Measurements from ENCODE around the gene RAB5A. TPM values are rescaled to one million over a fixed set of nuclear protein-coding genes. Genes with fewer than 3 reads are reported as not detected.
"Not testable (repeated sequence)": the region's sequence is repeated elsewhere in the genome, so short reads cannot be mapped to it uniquely, and the experiment has no call there.

RAB5A gene
- total and polyA plus RNA-seq, 2 experiments from 2014 or later = 110 to 128 TPM

DNA sequence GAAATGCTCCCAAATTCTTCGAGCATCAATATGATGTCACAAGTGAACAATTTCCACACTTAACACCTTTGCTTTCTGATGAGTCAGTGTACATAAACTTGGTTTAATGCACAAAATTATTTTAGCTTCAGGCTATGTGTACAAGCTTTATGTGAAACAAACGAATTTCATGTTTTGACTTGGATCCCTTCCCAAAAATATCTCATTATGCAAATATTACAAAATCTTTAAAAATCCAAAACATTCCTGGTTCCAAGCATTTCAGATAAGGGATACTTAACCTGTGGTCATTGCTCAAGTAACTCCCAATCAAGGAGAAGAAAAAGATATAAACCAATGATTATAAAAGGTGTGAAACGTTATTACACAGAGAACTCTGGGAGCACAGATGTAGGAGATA, 25.2 kb downstream of the RAB5A start (continued):
- TF ChIP-seq, protein P1, sequence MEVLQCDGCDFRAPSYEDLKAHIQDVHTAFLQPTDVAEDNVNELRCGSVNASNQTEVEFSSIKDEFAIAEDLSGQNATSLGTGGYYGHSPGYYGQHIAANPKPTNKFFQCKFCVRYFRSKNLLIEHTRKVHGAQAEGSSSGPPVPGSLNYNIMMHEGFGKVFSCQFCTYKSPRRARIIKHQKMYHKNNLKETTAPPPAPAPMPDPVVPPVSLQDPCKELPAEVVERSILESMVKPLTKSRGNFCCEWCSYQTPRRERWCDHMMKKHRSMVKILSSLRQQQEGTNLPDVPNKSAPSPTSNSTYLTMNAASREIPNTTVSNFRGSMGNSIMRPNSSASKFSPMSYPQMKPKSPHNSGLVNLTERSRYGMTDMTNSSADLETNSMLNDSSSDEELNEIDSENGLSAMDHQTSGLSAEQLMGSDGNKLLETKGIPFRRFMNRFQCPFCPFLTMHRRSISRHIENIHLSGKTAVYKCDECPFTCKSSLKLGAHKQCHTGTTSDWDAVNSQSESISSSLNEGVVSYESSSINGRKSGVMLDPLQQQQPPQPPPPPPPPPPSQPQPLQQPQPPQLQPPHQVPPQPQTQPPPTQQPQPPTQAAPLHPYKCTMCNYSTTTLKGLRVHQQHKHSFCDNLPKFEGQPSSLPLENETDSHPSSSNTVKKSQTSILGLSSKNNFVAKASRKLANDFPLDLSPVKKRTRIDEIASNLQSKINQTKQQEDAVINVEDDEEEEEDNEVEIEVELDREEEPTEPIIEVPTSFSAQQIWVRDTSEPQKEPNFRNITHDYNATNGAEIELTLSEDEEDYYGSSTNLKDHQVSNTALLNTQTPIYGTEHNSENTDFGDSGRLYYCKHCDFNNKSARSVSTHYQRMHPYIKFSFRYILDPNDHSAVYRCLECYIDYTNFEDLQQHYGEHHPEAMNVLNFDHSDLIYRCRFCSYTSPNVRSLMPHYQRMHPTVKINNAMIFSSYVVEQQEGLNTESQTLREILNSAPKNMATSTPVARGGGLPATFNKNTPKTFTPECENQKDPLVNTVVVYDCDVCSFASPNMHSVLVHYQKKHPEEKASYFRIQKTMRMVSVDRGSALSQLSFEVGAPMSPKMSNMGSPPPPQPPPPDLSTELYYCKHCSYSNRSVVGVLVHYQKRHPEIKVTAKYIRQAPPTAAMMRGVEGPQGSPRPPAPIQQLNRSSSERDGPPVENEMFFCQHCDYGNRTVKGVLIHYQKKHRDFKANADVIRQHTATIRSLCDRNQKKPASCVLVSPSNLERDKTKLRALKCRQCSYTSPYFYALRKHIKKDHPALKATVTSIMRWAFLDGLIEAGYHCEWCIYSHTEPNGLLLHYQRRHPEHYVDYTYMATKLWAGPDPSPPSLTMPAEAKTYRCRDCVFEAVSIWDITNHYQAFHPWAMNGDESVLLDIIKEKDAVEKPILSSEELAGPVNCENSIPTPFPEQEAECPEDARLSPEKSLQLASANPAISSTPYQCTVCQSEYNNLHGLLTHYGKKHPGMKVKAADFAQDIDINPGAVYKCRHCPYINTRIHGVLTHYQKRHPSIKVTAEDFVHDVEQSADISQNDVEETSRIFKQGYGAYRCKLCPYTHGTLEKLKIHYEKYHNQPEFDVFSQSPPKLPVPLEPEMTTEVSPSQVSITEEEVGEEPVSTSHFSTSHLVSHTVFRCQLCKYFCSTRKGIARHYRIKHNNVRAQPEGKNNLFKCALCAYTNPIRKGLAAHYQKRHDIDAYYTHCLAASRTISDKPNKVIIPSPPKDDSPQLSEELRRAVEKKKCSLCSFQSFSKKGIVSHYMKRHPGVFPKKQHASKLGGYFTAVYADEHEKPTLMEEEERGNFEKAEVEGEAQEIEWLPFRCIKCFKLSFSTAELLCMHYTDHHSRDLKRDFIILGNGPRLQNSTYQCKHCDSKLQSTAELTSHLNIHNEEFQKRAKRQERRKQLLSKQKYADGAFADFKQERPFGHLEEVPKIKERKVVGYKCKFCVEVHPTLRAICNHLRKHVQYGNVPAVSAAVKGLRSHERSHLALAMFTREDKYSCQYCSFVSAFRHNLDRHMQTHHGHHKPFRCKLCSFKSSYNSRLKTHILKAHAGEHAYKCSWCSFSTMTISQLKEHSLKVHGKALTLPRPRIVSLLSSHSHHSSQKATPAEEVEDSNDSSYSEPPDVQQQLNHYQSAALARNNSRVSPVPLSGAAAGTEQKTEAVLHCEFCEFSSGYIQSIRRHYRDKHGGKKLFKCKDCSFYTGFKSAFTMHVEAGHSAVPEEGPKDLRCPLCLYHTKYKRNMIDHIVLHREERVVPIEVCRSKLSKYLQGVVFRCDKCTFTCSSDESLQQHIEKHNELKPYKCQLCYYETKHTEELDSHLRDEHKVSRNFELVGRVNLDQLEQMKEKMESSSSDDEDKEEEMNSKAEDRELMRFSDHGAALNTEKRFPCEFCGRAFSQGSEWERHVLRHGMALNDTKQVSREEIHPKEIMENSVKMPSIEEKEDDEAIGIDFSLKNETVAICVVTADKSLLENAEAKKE (CRISPR knock-in tag; IDR thresholded peaks at IDR 0.05) = no peak

DNA sequence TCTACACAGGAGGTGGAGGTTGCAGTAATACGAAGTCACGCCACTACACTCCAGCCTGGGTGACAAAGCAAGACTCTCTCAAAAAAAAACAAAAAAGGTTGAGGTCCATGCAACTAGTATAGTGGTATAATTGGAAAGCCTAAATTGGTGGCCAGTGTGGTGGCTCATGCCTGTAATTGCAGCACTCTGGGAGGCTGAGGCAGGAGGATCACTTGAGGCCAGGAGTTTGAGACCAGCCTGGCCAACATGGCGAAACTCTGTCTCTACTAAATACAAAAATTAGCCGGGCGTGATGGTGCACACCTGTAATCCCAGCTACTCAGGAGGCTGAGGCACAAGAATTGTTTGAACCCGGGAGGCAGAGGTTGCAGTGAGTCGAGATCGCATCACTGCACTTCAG, 42.0 kb downstream of the RAB5A start:
- H3K36me3 ChIP-seq (ENCODE audit: insufficient read depth) = not testable (repeated sequence)

DNA sequence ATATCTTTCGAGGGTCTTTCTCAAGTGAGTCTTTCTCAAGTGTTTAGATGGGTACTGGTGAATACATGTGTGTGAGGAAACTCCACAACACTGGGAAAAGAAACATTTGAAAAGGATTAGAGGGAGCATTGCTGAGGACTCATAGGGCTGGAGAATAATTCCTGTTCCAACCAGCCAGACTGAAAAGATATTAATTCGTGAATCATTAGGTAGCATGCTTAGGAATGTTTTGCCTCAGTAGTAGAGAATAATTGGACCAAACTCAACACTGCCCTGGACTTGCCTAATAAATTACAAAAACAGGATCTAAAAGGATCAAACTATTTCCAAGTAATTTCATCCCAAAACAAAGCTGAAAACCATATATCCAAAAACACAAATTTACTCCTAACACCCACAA, 47.9 kb downstream of the RAB5A start:
- Histone ChIP-seq H3K27ac (ENCODE audit: low read depth) (no peak overlapping the region), H3F3A (replicated peaks; ENCODE audit: low read depth) (no peaks in the 10 kb centered on the region), H2AFZ (no peak overlapping the region), H3K4me3 (no peak overlapping the region), H4K20me1 (replicated peaks; ENCODE audit: insufficient read depth) (no peaks in the 10 kb centered on the region), H3K4me2 (no peak overlapping the region), H3K4me1 (ENCODE audit: insufficient read depth) (no peaks in the 10 kb centered on the region), H3K27me3 (ENCODE audit: insufficient read depth) (no peaks in the 10 kb centered on the region), H3K9me2 (ENCODE audit: insufficient read depth) (no peaks in the 10 kb centered on the region), H3K79me2 (replicated peaks; ENCODE audit: insufficient read depth) (no peaks in the 10 kb centered on the region), H3K36me3 (ENCODE audit: insufficient read depth) (no peaks in the 10 kb centered on the region)
- Mint-ChIP-seq H3K4me3 (no peak overlapping the region), H3K4me1 (no peaks in the 10 kb centered on the region), H3K27ac (no peak overlapping the region), H3K9me3 (no peaks in the 10 kb centered on the region), H3K36me3 (ENCODE audit: low read depth) (no peaks in the 10 kb centered on the region), H3K27me3 (ENCODE audit: insufficient read depth, low read depth, poor library complexity) (no peaks in the 10 kb centered on the region)
- no peak for ATAC-seq
- TF ChIP-seq, protein P2, sequence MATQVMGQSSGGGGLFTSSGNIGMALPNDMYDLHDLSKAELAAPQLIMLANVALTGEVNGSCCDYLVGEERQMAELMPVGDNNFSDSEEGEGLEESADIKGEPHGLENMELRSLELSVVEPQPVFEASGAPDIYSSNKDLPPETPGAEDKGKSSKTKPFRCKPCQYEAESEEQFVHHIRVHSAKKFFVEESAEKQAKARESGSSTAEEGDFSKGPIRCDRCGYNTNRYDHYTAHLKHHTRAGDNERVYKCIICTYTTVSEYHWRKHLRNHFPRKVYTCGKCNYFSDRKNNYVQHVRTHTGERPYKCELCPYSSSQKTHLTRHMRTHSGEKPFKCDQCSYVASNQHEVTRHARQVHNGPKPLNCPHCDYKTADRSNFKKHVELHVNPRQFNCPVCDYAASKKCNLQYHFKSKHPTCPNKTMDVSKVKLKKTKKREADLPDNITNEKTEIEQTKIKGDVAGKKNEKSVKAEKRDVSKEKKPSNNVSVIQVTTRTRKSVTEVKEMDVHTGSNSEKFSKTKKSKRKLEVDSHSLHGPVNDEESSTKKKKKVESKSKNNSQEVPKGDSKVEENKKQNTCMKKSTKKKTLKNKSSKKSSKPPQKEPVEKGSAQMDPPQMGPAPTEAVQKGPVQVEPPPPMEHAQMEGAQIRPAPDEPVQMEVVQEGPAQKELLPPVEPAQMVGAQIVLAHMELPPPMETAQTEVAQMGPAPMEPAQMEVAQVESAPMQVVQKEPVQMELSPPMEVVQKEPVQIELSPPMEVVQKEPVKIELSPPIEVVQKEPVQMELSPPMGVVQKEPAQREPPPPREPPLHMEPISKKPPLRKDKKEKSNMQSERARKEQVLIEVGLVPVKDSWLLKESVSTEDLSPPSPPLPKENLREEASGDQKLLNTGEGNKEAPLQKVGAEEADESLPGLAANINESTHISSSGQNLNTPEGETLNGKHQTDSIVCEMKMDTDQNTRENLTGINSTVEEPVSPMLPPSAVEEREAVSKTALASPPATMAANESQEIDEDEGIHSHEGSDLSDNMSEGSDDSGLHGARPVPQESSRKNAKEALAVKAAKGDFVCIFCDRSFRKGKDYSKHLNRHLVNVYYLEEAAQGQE (IDR thresholded peaks at IDR 0.05; ENCODE audit: unreplicated experiment) = no peak
- DNase-seq (ENCODE audit: low spot score) = no peak

More for the DNA sequence above, 42.0 kb downstream of the RAB5A start:
- peaks cover 10% of the 10 kb centered on the region for H3K36me3 Mint-ChIP-seq (ENCODE audit: low read depth)
- not testable (repeated sequence) for H2AFZ ChIP-seq; H3K79me2 ChIP-seq (replicated peaks; ENCODE audit: insufficient read depth); H3K27me3 Mint-ChIP-seq (ENCODE audit: insufficient read depth, low read depth, poor library complexity); H3K27me3 ChIP-seq (ENCODE audit: insufficient read depth); H3K27ac ChIP-seq (ENCODE audit: low read depth); H3K9me2 ChIP-seq (ENCODE audit: insufficient read depth); H4K20me1 ChIP-seq (replicated peaks; ENCODE audit: insufficient read depth); H3K4me3 ChIP-seq; H3K4me2 ChIP-seq; H3K4me3 Mint-ChIP-seq; H3K9me3 Mint-ChIP-seq; DNase-seq (ENCODE audit: low spot score); H3F3A ChIP-seq (replicated peaks; ENCODE audit: low read depth); ATAC-seq
- H3K4me1 ChIP-seq (ENCODE audit: insufficient read depth) = peaks cover 17% of the 10 kb centered on the region
- 0 out of 2 replicates have a peak overlapping the region, but pooled peaks have one; percentile 24 for H3K27ac Mint-ChIP-seq
- peaks cover 13% of the 10 kb centered on the region for H3K4me1 Mint-ChIP-seq

Data from GM23338 (cell line).